Memory B cell (primary cell): ENCODE data around the gene LPCAT2.

Source experiments
- ATAC-seq: fragments of 150-1000 bp; cut with Tn5 transposase; 2 replicates; pipeline ENCODE4 v1.10.0; 2021; ENCODE audit warnings: low read depth, mild to moderate bottlenecking, moderate library complexity
- DNase-seq, 2 donors: peaks; one replicate each; pipeline ENCODE4 v3.0.0; 2022; ENCODE audit warnings: low spot score in 2 of 2
- H3K27ac Mint-ChIP-seq: one replicate; pipeline ENCODE4 v1.8.0; 2022; ENCODE audit warnings: mild to moderate bottlenecking, moderate library complexity, mixed read lengths
- H3K27me3 Mint-ChIP-seq: one replicate; pipeline ENCODE4 v1.8.0; 2022; ENCODE audit warnings: mixed read lengths
- H3K36me3 Mint-ChIP-seq: one replicate; pipeline ENCODE4 v1.8.0; 2022; ENCODE audit warnings: mild to moderate bottlenecking, mixed read lengths
- H3K4me1 Mint-ChIP-seq: one replicate; pipeline ENCODE4 v1.8.0; 2022; ENCODE audit warnings: mixed read lengths
- H3K4me3 Mint-ChIP-seq: one replicate; pipeline ENCODE4 v1.8.0; 2022; ENCODE audit warnings: mild to moderate bottlenecking, moderate library complexity, mixed read lengths
- H3K9me3 Mint-ChIP-seq: one replicate; pipeline ENCODE4 v1.8.0; 2022; ENCODE audit warnings: mixed read lengths

LPCAT2 gene

GRCh38 chr16:55505333-55506015 is 3.4 kb upstream of the LPCAT2 start:
- Mint-ChIP-seq H3K27me3 (peaks cover 16% of the 10 kb centered on the region), H3K4me1 (peaks cover 5% of the 10 kb centered on the region), H3K27ac (no peak overlapping the region), H3K36me3 (no peaks in the 10 kb centered on the region), H3K9me3 (no peaks in the 10 kb centered on the region), H3K4me3 (no peak overlapping the region)
- DNase-seq: no peak
- ATAC-seq: no peak

- DNase-seq: no peak
- Mint-ChIP-seq H3K4me1 (peaks cover 5% of the 10 kb centered on the region), H3K27me3 (peaks cover 18% of the 10 kb centered on the region), H3K27ac (no peak overlapping the region), H3K36me3 (no peaks in the 10 kb centered on the region), H3K4me3 (no peak overlapping the region), H3K9me3 (no peaks in the 10 kb centered on the region)
- ATAC-seq: no peak
Measured at GRCh38 chr16:55506083-55506482, 2.8 kb upstream of the LPCAT2 start.

- H3K27ac Mint-ChIP-seq: no peak overlapping the region
- H3K36me3 Mint-ChIP-seq: no peaks in the 10 kb centered on the region
- ATAC-seq (no peak), DNase-seq (no peak)
- H3K9me3 Mint-ChIP-seq: no peaks in the 10 kb centered on the region
- no peak overlapping the region for H3K4me3 Mint-ChIP-seq
- H3K4me1 Mint-ChIP-seq: peaks cover 5% of the 10 kb centered on the region
- peaks cover 18% of the 10 kb centered on the region for H3K27me3 Mint-ChIP-seq
Measured at GRCh38 chr16:55506708-55507107, 2.2 kb upstream of the LPCAT2 start.

- Mint-ChIP-seq H3K4me1 (peaks cover 5% of the 10 kb centered on the region), H3K27ac (no peak overlapping the region), H3K27me3 (peaks cover 18% of the 10 kb centered on the region), H3K4me3 (peak overlapping the region; percentile 57), H3K36me3 (no peaks in the 10 kb centered on the region), H3K9me3 (peaks cover 7% of the 10 kb centered on the region)
- DNase-seq: no peak
- no peak for ATAC-seq
Measured at GRCh38 chr16:55508271-55508921, 476 bp upstream of the LPCAT2 start.

DNA sequence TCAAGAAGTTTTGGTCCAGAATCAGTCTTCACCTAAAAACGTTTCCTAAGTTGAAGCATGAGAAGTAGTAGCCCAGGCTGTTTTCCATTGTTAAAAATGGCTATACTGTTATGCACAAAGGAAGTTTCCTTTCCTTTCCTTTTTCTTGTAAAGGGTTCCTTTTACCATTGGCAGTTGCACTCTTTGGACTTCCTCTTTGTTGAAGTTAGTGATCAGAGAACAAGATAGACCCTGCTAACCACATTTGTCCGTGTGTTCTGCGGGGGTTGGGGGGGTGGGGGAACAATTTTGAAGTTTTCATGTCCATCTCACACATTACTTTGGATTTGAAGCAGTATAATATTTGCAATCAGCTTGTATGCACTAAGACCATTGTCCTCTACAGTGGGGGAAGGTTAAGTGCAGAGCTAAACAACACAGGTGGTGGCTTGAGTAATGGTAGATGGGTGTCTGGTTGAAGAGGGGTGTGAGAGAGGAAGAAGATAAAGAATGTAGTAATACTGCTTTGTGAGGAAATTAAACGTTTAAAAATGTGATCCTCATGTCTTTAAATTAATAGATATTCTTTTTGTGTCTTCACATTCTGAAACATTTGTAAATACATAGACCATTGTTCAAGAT is 1.4 kb downstream of the LPCAT2 start:
- ATAC-seq: no peak
- no peak for DNase-seq
- no peak overlapping the region for H3K27ac Mint-ChIP-seq
- no peaks in the 10 kb centered on the region for H3K36me3 Mint-ChIP-seq
- peaks cover 7% of the 10 kb centered on the region for H3K9me3 Mint-ChIP-seq
- peaks cover 5% of the 10 kb centered on the region for H3K4me1 Mint-ChIP-seq
- H3K27me3 Mint-ChIP-seq: peaks cover 18% of the 10 kb centered on the region
- no peak overlapping the region for H3K4me3 Mint-ChIP-seq

DNA sequence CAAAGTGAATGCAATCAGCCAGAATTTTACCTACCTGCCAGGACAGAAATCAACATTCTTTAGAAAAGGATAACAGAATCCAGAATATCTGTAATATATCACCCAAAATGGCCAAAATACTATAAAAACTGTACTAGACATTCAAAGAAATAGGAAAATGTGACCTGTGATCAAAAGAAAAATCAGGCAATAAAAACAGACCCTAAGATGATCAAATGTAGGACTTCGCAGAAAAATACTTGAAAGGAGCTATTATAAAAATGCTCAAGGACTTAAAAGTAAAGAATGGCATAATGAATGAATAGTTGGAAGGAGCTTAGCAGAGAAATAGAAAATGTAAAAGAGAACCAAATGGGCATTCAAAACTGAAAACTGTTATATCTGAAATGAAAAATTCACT is 4.1 kb downstream of the LPCAT2 start:
- Mint-ChIP-seq H3K9me3 (peaks cover 7% of the 10 kb centered on the region), H3K4me3 (no peak overlapping the region), H3K36me3 (no peaks in the 10 kb centered on the region), H3K27ac (no peak overlapping the region), H3K27me3 (peaks cover 16% of the 10 kb centered on the region), H3K4me1 (peaks cover 5% of the 10 kb centered on the region)
- DNase-seq (no peak), ATAC-seq (no peak)

DNA sequence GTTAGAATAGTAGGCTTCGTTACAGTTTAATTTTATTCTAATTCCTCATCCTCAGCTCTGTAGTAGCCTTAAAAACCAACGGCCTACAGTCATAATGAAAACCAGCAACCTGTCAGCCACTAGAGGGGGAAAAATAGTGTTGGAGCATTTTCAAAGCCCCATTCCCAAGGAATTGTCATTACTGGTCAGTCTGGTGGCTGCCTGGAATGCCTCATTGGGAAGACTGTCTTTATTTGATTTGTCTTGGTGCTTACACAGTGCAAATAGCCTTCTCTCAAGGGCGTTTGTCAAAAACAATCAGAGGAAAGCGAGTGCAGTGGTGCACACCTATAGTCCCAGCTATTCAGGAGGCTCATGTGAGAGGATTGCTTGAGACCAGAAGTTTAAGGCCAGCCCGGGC is 4.7 kb downstream of the LPCAT2 start:
- no peak overlapping the region for H3K27ac Mint-ChIP-seq
- DNase-seq: no peak

GRCh38 chr16:55515111-55515510 is 6.2 kb downstream of the LPCAT2 start:
- no peak overlapping the region for H3K27ac Mint-ChIP-seq
- ATAC-seq: no peak
- DNase-seq: no peak

More for the DNA sequence above, 4.7 kb downstream of the LPCAT2 start:
- Mint-ChIP-seq H3K27me3 (peaks cover 12% of the 10 kb centered on the region), H3K4me3 (no peak overlapping the region), H3K4me1 (peaks cover 2% of the 10 kb centered on the region), H3K9me3 (peaks cover 7% of the 10 kb centered on the region), H3K36me3 (no peaks in the 10 kb centered on the region)
- ATAC-seq: no peak

DNA sequence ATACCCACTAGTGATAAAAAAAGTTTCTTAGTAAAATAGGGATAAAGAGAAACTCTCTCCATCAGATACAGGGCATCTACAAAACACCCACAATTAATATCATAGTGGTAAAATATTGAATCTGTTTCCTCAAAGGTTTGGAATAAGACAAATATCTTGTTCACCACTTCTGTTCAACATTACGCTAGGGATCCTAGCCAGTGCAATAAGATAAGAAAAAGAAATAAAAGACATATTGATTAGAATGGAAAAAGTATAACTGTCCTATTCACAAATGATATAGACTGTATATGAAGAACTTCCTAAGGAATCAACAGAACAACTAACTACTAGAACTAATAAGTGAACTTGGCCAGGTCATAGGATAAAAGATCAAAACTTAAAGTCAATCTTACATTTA is 12.9 kb downstream of the LPCAT2 start:
- H3K9me3 Mint-ChIP-seq: peaks cover 4% of the 10 kb centered on the region
- H3K36me3 Mint-ChIP-seq: no peaks in the 10 kb centered on the region
- no peaks in the 10 kb centered on the region for H3K4me1 Mint-ChIP-seq
- no peaks in the 10 kb centered on the region for H3K27me3 Mint-ChIP-seq
- H3K27ac Mint-ChIP-seq: no peak overlapping the region
- no peak overlapping the region for H3K4me3 Mint-ChIP-seq
- ATAC-seq (no peak), DNase-seq (no peak)

More at GRCh38 chr16:55515111-55515510, 6.2 kb downstream of the LPCAT2 start:
- H3K36me3 Mint-ChIP-seq: no peaks in the 10 kb centered on the region
- no peaks in the 10 kb centered on the region for H3K4me1 Mint-ChIP-seq
- no peak overlapping the region for H3K4me3 Mint-ChIP-seq
- peaks cover 7% of the 10 kb centered on the region for H3K9me3 Mint-ChIP-seq
- peaks cover 3% of the 10 kb centered on the region for H3K27me3 Mint-ChIP-seq

- Mint-ChIP-seq H3K27me3 (peaks cover 1% of the 10 kb centered on the region), H3K4me1 (no peaks in the 10 kb centered on the region), H3K4me3 (no peak overlapping the region), H3K36me3 (no peaks in the 10 kb centered on the region), H3K27ac (no peak overlapping the region), H3K9me3 (peaks cover 4% of the 10 kb centered on the region)
- ATAC-seq (no peak), DNase-seq (no peak)
Measured at GRCh38 chr16:55526441-55526840, 17.6 kb downstream of the LPCAT2 start.

DNA sequence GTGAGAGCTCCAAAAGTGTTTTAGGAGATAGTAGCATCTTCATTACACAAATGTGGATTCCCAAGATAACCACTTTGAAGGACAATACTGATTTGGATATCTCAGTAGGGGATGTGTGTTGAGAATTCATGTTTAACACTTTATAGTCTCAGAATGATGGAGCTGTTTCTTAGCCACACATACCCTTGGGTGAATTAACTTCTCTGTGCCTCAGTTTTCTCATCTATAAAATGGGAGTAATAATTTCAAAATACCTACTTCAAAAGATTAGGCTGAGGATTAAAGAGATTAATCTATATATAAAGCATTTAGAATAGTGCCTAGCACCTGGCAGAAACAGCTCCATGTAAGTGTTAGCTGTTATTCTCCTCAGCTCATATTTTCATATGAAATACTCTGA is 19.0 kb downstream of the LPCAT2 start:
- H3K36me3 Mint-ChIP-seq: no peaks in the 10 kb centered on the region
- H3K4me3 Mint-ChIP-seq: no peak overlapping the region
- no peaks in the 10 kb centered on the region for H3K4me1 Mint-ChIP-seq
- ATAC-seq (no peak), DNase-seq (no peak)
- H3K9me3 Mint-ChIP-seq: no peaks in the 10 kb centered on the region
- peaks cover 1% of the 10 kb centered on the region for H3K27me3 Mint-ChIP-seq
- H3K27ac Mint-ChIP-seq: no peak overlapping the region

DNA sequence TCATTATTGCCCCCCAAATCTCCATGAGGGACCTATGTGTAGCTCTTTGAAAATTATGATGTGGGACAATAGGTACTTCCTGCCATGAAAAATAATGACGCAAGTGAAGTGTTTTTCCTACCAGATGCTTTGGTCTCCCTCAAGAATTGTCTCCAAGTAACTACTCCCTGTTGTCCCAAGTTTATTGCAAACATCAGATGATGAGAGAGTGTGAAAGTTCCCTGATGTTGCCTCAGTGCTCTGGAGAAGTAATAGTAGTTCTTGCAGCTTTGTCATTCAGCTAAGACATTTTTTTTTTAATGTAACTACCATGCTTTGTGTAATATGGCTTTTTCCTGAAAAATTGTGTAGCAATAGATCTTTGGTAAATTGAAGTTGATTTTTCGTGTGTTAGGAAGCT is 20.1 kb downstream of the LPCAT2 start:
- DNase-seq: no peak
- peaks cover 1% of the 10 kb centered on the region for H3K27me3 Mint-ChIP-seq
- no peak for ATAC-seq
- H3K4me1 Mint-ChIP-seq: no peaks in the 10 kb centered on the region
- no peaks in the 10 kb centered on the region for H3K36me3 Mint-ChIP-seq
- no peak overlapping the region for H3K4me3 Mint-ChIP-seq
- H3K9me3 Mint-ChIP-seq: no peaks in the 10 kb centered on the region
- H3K27ac Mint-ChIP-seq: no peak overlapping the region

GRCh38 chr16:55530316-55530856 is 21.5 kb downstream of the LPCAT2 start:
- Mint-ChIP-seq H3K4me3 (no peak overlapping the region), H3K27ac (no peak overlapping the region), H3K9me3 (no peaks in the 10 kb centered on the region), H3K4me1 (no peaks in the 10 kb centered on the region), H3K27me3 (peaks cover 1% of the 10 kb centered on the region), H3K36me3 (no peaks in the 10 kb centered on the region)
- DNase-seq: no peak
- no peak for ATAC-seq

DNA sequence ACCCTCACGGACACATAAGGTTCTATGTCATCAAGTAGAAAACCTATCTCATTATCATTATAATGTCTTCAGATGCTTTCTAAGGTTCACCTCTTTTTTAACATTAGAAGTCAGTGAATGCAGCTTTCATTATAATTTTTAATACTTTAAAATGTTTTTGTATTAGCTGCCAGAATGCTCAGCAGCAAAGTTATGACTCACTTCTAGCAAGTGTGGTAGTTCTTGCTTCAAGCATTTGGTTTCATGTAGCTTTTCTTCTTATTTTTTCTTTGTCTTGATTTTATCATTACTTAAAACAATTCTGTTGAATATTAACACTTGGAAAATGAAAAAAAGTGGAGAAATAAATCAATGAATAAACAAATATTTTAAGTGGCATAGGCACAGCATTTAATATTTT is 23.4 kb downstream of the LPCAT2 start:
- H3K9me3 Mint-ChIP-seq: no peaks in the 10 kb centered on the region
- peaks cover 1% of the 10 kb centered on the region for H3K27me3 Mint-ChIP-seq
- DNase-seq: no peak
- no peak overlapping the region for H3K4me3 Mint-ChIP-seq
- no peak for ATAC-seq
- no peaks in the 10 kb centered on the region for H3K4me1 Mint-ChIP-seq
- no peak overlapping the region for H3K27ac Mint-ChIP-seq
- no peaks in the 10 kb centered on the region for H3K36me3 Mint-ChIP-seq
